Measurements from ENCODE around the gene RABGGTB. TPM values are rescaled to one million over a fixed set of nuclear protein-coding genes. Genes with fewer than 3 reads are reported as not detected.

The RABGGTB gene
- total and polyA plus RNA-seq, 9 of the 15 experiments (the other 6 are each of a cell fraction or from before 2014, with no cell fraction given) = 148 to 354 (median 206) TPM

DNA sequence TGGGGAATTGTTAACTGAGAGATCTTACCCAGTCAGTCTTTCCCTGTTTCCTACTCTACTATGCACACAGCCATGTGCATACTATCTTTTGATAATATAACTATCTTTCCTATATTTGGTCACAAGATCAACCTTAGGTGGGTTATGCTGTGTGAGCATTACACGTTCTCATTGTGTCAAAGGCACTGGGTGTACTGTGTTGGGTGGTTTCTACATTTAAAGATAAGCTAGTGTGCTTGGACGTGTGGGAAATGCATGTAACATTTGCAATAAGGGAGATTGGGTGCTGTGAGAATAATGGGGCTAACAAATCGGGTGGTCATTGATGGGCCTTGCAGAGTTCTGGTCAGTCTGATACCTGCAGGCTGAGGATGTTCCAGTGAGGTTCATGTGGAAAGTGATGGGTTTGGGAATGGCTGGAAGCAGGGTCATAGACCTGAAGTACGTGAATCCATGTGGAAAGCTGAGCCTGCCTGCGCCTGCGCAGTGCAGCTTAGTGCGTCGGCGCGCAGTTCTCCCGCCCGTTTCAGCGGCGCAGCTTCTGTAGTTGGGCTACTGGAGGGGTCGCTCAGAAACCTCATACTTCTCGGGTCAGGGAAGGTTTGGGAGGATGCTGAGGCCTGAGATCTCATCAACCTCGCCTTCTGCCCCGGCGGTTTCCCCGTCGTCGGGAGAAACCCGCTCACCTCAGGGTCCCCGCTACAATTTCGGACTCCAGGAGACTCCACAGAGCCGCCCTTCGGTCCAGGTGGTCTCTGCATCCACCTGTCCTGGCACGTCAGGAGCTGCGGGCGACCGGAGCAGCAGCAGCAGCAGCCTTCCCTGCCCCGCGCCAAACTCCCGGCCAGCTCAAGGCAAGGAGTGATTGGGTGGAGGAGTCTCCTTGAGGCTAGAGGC is 10.6 kb downstream of the RABGGTB start, which contains the start of gene MSH4:
Gene MSH4, plus strand, starts transcription at position 507 of the 897 bp plus-strand sequence. Its CDS starts 104 bp downstream, at position 611.
- H2AFZ ChIP-seq (ENCODE audit: low read depth, low read length) = no peak within 1 kb of the TSS
- peak; percentile 63 for FAIRE-seq
- peak; percentile 75 for ATAC-seq
- H3K4me3 ChIP-seq = peak within 1 kb of the TSS; percentile 9; the same call in 1 of the 2 replicates
- H3K9me1 ChIP-seq (ENCODE audit: control insufficient read depth, insufficient read depth, low read length) = no peaks in the 10 kb centered on the region
- peaks cover 48% of the 10 kb centered on the region for H3K36me3 ChIP-seq (ENCODE audit: control insufficient read depth, insufficient read depth, low read length)
- no peaks in the 10 kb centered on the region for H3K27me3 ChIP-seq (ENCODE audit: control insufficient read depth in 2 of 2, insufficient read depth in 2 of 2, low read length in 2 of 2)
- in situ Hi-C loops (cut with MboI) = no loop called here
- WGBS (ENCODE audit: insufficient coverage, low coverage, missing lambda C conversion rate) = 3% methylated on average over 31 of the region's 34 CpGs
- peaks cover 28% of the 10 kb centered on the region for H4K20me1 ChIP-seq (replicated peaks; ENCODE audit: control insufficient read depth, insufficient read depth, low read length)
- H3K4me2 ChIP-seq (ENCODE audit: insufficient read depth, low read length) = peak within 1 kb of the TSS; percentile 74
- DNase-seq (ENCODE audit: extremely low read depth in 1 of 4, low spot score in 3 of 4) = peak; percentile 30 to 82 (median 38)
- intact Hi-C loops (cut with micrococcal nuclease) = no loop called here
- 0 out of 3 replicates have a peak within 1 kb of the TSS, but pooled peaks have one; percentile 10 for H3K27ac ChIP-seq (ENCODE audit: extremely low read depth, low read depth, low read length)
- BruUV-seq (replicated peaks) = TSS peak; percentile 0
- ChIA-PET POLR2A (interaction anchor here (0.6 to 3.9 kb wide), 9 partner anchors 8 to 722 kb away, joined by 3 to 32 read pairs (median 5); partner anchors contain the start of gene RABGGTB), CTCF (ENCODE audit: low intra/inter-chr PET ratio) (no interaction called here)
- H3K79me2 ChIP-seq (ENCODE audit: control insufficient read depth, insufficient read depth, low read length) = peaks cover 29% of the 10 kb centered on the region
- peak within 1 kb of the TSS; percentile 12 to 90; a peak in 3 of 4 replicates for H3K9ac ChIP-seq (ENCODE audit: insufficient read depth in 1 of 2, low read depth in 2 of 2, low read length in 2 of 2)
- peaks cover 11% of the 10 kb centered on the region in 2 experiments; a peak in 4 of 5 replicates for H3K4me1 ChIP-seq (replicated peaks in 1 of 2; ENCODE audit: control insufficient read depth in 2 of 2, insufficient read depth in 2 of 2, low read length in 2 of 2)
- no peaks in the 10 kb centered on the region for H3K9me3 ChIP-seq (replicated peaks; ENCODE audit: control insufficient read depth, insufficient read depth, low read depth, low read length)
- peak; percentile 96 for TF ChIP-seq ELF4 (CRISPR knock-in tag; IDR thresholded peaks at IDR 0.05)
- TF ChIP-seq ZNF175 (CRISPR knock-in tag; IDR thresholded peaks at IDR 0.05; ENCODE audit: low read depth) = no peak
- TF ChIP-seq ZNF316 (IDR thresholded peaks at IDR 0.05) = 0 out of 2 replicates have a peak, but pooled peaks have one; percentile 29
- peak; percentile 97 to 98 for TF ChIP-seq NRF1 (conservative IDR thresholded peaks at IDR 0.05 in 1 of 2, IDR thresholded peaks at IDR 0.05 in 1 of 2)
- 0 out of 2 replicates have a peak, but pooled peaks have one; percentile 63 for TF ChIP-seq RBM14 (IDR thresholded peaks at IDR 0.05; ENCODE audit: borderline replicate concordance, insufficient read depth, low read depth, low read length)
- peak in 1 of 2 experiments; percentile 40; a peak in 1 of 4 replicates for TF ChIP-seq ARNT (IDR thresholded peaks at IDR 0.05)
- TF ChIP-seq NFIC (IDR thresholded peaks at IDR 0.05) = peak; percentile 27
- peak; percentile 66; the same call in 1 of the 2 replicates for TF ChIP-seq ZNF444 (CRISPR knock-in tag; IDR thresholded peaks at IDR 0.05)
- peak; percentile 75; the same call in 1 of the 2 replicates for TF ChIP-seq KHSRP (IDR thresholded peaks at IDR 0.05)
- TF ChIP-seq TAF15 (IDR thresholded peaks at IDR 0.05; ENCODE audit: low read depth, low read length) = peak; percentile 97; the same call in 1 of the 2 replicates
- TF ChIP-seq THRAP3 (IDR thresholded peaks at IDR 0.05; ENCODE audit: borderline replicate concordance) = peak; percentile 94; the same call in 1 of the 2 replicates
- TF ChIP-seq NFRKB (IDR thresholded peaks at IDR 0.05; ENCODE audit: low read depth) = no peak
- no peak for TF ChIP-seq HDAC3 (IDR thresholded peaks at IDR 0.05; ENCODE audit: borderline replicate concordance, partially characterized antibody)
- no peak for TF ChIP-seq NCOA2 (IDR thresholded peaks at IDR 0.05; ENCODE audit: partially characterized antibody in 2 of 2)
- 0 out of 2 replicates have a peak, but pooled peaks have one; percentile 15 for TF ChIP-seq HDAC2 (IDR thresholded peaks at IDR 0.05)
- peak; percentile 96 for TF ChIP-seq POLR2AphosphoS2 (IDR thresholded peaks at IDR 0.05; ENCODE audit: low read length)
- TF ChIP-seq E4F1 (CRISPR knock-in tag; IDR thresholded peaks at IDR 0.05; ENCODE audit: borderline replicate concordance) = peak; percentile 62; the same call in 1 of the 2 replicates
- TF ChIP-seq ZNF695 (CRISPR knock-in tag; IDR thresholded peaks at IDR 0.05) = peak; percentile 90
- peak; percentile 92 for TF ChIP-seq POLR2G (IDR thresholded peaks at IDR 0.05; ENCODE audit: low read depth, low read length)
- peak; percentile 66; the same call in 1 of the 2 replicates for TF ChIP-seq NR4A1 (CRISPR knock-in tag; IDR thresholded peaks at IDR 0.05)
- TF ChIP-seq NR4A1 (tag; IDR thresholded peaks at IDR 0.05) = no peak

Measured in K562 (cell line).